HG03039 (cell line): ENCODE data around the gene FAM53A.

Experiments
- ATAC-seq: cut with Tn5 transposase; IDR thresholded peaks from one replicate; pipeline ENCODE4 v1.9.1; 2021; ENCODE audit warnings: mild to moderate bottlenecking, moderate library complexity; ENCODE audit not compliant: unreplicated experiment

FAM53A gene

GRCh38 chr4:1595789-1596325 is 88.3 kb downstream of the FAM53A start:
- no peak for ATAC-seq

GRCh38 chr4:1594871-1595788 is 89.0 kb downstream of the FAM53A start:
- ATAC-seq = no peak

- ATAC-seq = no peak
These were observed 90.2 kb downstream of the FAM53A start for GRCh38 chr4:1593881-1594345.

- ATAC-seq = no peak
These were observed 90.7 kb downstream of the FAM53A start for GRCh38 chr4:1593458-1593857.

- ATAC-seq = no peak
These were observed 91.2 kb downstream of the FAM53A start for GRCh38 chr4:1592709-1593417.

GRCh38 chr4:1592068-1592708 is 91.9 kb downstream of the FAM53A start:
- no peak for ATAC-seq

GRCh38 chr4:1591107-1591506 is 93.0 kb downstream of the FAM53A start:
- ATAC-seq = no peak

- ATAC-seq = no peak
These were observed 93.9 kb downstream of the FAM53A start for GRCh38 chr4:1590244-1590643.
